ENCODE data around the gene MED28.
"Not testable (repeated sequence)": the region's sequence is repeated elsewhere in the genome, so short reads cannot be mapped to it uniquely, and the experiment has no call there.

The MED28 gene

GRCh38 chr4:17636696-17637622 is 22.5 kb downstream of the MED28 start:
- H3K27ac Mint-ChIP-seq = no peak overlapping the region
- H3K27me3 Mint-ChIP-seq = no peaks in the 10 kb centered on the region
- H3K9me3 Mint-ChIP-seq = no peaks in the 10 kb centered on the region
- peaks cover 24% of the 10 kb centered on the region for H3K36me3 Mint-ChIP-seq (ENCODE audit: low read depth)
- H3K4me3 Mint-ChIP-seq = no peak overlapping the region
- H3K4me1 Mint-ChIP-seq (ENCODE audit: low read depth) = no peaks in the 10 kb centered on the region

DNA sequence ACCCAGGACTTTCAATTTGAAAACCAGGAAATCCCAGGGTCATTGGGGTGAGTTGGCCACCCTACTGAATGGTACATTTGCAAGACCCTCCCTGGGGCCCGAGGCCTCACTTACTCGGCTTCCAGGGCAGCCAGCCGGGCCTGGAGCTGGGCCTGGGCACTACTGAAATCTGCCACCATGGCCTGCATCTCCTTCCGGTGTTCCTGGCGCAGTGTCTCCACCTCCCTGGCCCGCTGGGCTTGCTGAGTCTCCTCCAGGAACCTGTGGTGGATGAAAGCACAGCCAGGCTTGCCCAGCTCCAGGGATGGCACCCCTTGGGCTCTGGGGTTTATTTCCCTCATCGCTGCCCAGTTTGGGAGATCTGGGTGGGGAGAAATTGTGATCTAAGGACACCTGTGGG is 24.7 kb downstream of the MED28 start:
- H3K4me3 Mint-ChIP-seq = no peak overlapping the region
- H3K9me3 Mint-ChIP-seq = no peaks in the 10 kb centered on the region
- no peaks in the 10 kb centered on the region for H3K4me1 Mint-ChIP-seq (ENCODE audit: low read depth)
- H3K36me3 Mint-ChIP-seq (ENCODE audit: low read depth) = peaks cover 12% of the 10 kb centered on the region
- no peaks in the 10 kb centered on the region for H3K27me3 Mint-ChIP-seq
- no peak overlapping the region for H3K27ac Mint-ChIP-seq

- no peaks in the 10 kb centered on the region for H3K27me3 Mint-ChIP-seq
- no peak overlapping the region for H3K27ac Mint-ChIP-seq
- H3K9me3 Mint-ChIP-seq = no peaks in the 10 kb centered on the region
- peaks cover 5% of the 10 kb centered on the region for H3K36me3 Mint-ChIP-seq (ENCODE audit: low read depth)
- H3K4me1 Mint-ChIP-seq (ENCODE audit: low read depth) = no peaks in the 10 kb centered on the region
- H3K4me3 Mint-ChIP-seq = no peak overlapping the region
Observed at GRCh38 chr4:17642398-17642783, 27.9 kb downstream of the MED28 start.

GRCh38 chr4:17646693-17647092 is 32.3 kb downstream of the MED28 start:
- Mint-ChIP-seq H3K4me1 (ENCODE audit: low read depth) (peaks cover 11% of the 10 kb centered on the region), H3K27ac (no peak overlapping the region), H3K4me3 (no peak overlapping the region), H3K27me3 (no peaks in the 10 kb centered on the region), H3K36me3 (ENCODE audit: low read depth) (peaks cover 5% of the 10 kb centered on the region), H3K9me3 (no peaks in the 10 kb centered on the region)

DNA sequence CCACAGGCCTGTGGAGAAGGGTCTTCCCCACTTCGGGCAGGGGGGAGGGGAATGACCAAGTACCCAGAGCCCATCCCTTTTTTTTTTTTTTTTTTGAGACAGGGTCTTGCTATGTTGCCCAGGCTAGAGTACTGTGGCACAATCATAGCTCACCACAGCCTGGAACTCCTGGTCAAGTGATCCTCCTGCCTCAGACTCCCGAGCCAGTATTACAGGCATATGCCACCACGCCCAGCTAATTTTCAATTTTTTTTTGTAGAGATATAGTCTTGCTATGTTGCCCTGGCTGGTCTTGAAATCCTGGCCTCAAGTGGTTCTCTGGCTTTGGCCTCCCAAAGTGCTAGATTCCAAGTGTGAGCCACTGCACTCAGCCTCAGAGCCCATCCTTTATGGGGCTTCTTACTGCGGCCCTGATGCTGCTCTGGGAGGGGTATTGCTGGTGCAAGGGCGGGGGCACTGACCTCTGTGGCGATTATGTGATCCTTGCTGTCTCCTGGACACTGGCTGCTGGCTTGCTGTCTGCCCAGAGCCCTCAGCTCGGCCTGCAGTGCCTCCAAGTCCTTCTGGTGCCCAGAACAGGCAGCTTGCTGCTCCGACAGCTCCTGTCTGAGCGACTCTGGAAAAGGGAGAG is 32.9 kb downstream of the MED28 start:
- no peak overlapping the region for H3K27ac Mint-ChIP-seq
- H3K4me1 Mint-ChIP-seq (ENCODE audit: low read depth) = peaks cover 13% of the 10 kb centered on the region
- H3K27me3 Mint-ChIP-seq = no peaks in the 10 kb centered on the region
- H3K4me3 Mint-ChIP-seq = no peak overlapping the region
- H3K36me3 Mint-ChIP-seq (ENCODE audit: low read depth) = peaks cover 5% of the 10 kb centered on the region
- no peaks in the 10 kb centered on the region for H3K9me3 Mint-ChIP-seq

DNA sequence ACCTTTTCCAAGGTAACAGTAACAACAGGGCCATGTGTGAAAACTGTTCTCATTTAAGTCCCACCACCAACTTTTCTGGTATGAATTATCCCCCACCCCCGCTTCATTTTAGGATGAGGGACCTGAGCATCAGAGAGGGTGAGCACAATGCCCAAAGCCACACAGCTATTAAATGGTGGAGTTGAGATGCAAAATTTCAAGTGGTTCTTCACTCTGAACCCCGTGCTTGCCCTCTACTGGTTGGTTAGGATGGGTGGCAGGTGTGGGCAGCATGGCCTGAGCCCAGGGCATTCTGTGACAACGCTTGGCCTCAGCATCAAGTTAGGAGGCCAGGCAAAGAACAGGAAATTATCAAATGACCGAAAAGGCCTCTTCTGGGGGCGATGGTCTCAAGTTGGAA is 33.5 kb downstream of the MED28 start:
- Mint-ChIP-seq H3K4me1 (ENCODE audit: low read depth) (peaks cover 13% of the 10 kb centered on the region), H3K27ac (no peak overlapping the region), H3K36me3 (ENCODE audit: low read depth) (no peaks in the 10 kb centered on the region), H3K27me3 (no peaks in the 10 kb centered on the region), H3K4me3 (no peak overlapping the region), H3K9me3 (no peaks in the 10 kb centered on the region)

- H3K4me1 Mint-ChIP-seq (ENCODE audit: low read depth) = peaks cover 13% of the 10 kb centered on the region
- H3K36me3 Mint-ChIP-seq (ENCODE audit: low read depth) = no peaks in the 10 kb centered on the region
- H3K27me3 Mint-ChIP-seq = no peaks in the 10 kb centered on the region
- H3K4me3 Mint-ChIP-seq = no peak overlapping the region
- H3K9me3 Mint-ChIP-seq = no peaks in the 10 kb centered on the region
- H3K27ac Mint-ChIP-seq = no peak overlapping the region
Observed at GRCh38 chr4:17650406-17650805, 36.0 kb downstream of the MED28 start.

- Mint-ChIP-seq H3K4me3 (no peak overlapping the region), H3K27ac (no peak overlapping the region), H3K36me3 (ENCODE audit: low read depth) (no peaks in the 10 kb centered on the region), H3K9me3 (no peaks in the 10 kb centered on the region), H3K27me3 (no peaks in the 10 kb centered on the region), H3K4me1 (ENCODE audit: low read depth) (peaks cover 13% of the 10 kb centered on the region)
Observed at GRCh38 chr4:17654701-17655100, 40.3 kb downstream of the MED28 start.

GRCh38 chr4:17657090-17657489 is 42.6 kb downstream of the MED28 start:
- Mint-ChIP-seq H3K27me3 (no peaks in the 10 kb centered on the region), H3K4me1 (ENCODE audit: low read depth) (peaks cover 3% of the 10 kb centered on the region), H3K9me3 (no peaks in the 10 kb centered on the region), H3K27ac (no peak overlapping the region), H3K4me3 (no peak overlapping the region), H3K36me3 (ENCODE audit: low read depth) (no peaks in the 10 kb centered on the region)

GRCh38 chr4:17657849-17658248 is 43.4 kb downstream of the MED28 start:
- Mint-ChIP-seq H3K27ac (no peak overlapping the region), H3K4me3 (no peak overlapping the region), H3K27me3 (no peaks in the 10 kb centered on the region), H3K36me3 (ENCODE audit: low read depth) (no peaks in the 10 kb centered on the region), H3K9me3 (no peaks in the 10 kb centered on the region), H3K4me1 (ENCODE audit: low read depth) (peaks cover 3% of the 10 kb centered on the region)

DNA sequence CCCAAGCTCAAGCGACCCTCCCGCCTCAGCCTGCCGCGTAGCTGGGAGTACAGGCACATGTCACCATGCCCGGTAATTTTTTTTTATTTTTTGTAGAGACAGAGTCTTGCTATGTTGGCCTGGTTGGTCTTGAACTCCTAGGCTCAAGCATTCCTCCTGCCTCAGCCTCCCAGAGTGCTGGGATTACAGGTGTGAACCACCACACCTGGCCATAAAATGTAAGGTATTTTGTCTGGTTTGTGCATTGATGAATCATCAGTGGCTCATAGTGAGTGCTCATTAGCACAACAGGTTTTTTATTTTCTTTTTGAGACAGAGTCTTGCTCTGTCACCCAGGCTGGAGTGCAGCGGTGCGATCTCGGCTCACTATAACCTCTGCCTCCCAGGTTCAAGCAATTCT is 44.8 kb downstream of the MED28 start:
- not testable (repeated sequence) for H3K4me1 Mint-ChIP-seq (ENCODE audit: low read depth); H3K36me3 Mint-ChIP-seq (ENCODE audit: low read depth); H3K4me3 Mint-ChIP-seq; H3K27ac Mint-ChIP-seq; H3K9me3 Mint-ChIP-seq; H3K27me3 Mint-ChIP-seq

DNA sequence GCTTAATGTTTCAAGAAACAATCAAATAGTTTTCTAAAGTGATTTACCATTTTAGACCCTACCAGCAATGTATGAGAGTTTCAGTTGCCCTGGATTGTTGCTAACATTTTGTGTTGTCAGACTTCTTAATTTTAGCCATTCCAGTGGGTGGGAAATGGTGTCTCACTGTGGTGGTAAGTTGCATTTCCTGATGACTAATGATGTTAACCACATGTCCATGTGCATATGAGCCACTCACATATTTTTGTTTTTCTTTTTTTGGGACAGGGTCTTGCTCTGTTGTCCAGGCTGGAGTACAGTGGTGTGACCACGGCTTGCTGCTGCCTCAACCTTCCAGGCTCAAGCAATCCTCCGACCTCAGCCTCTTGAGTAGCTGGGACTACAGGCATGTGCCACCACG is 48.3 kb downstream of the MED28 start:
- H3K9me3 Mint-ChIP-seq = no peaks in the 10 kb centered on the region

DNA sequence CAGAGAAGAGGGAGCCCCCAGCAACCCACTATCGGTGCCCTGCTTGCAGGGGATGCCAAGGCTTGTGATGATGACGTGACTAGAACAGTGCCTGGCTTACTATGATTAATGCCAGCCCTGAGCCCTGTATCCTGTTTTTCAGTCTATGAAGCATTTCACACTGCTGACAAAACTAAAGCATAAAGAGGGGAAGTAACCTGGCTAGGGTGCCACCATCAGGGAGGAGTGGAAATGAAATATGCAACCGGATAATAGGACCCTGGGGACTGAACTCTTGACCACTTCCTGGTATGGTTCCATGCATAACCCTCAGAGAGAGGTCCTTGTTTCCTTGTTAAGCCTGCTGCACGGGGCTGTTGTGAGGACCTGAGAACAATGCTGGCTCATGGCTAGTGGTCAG is 50.3 kb downstream of the MED28 start:
- Mint-ChIP-seq H3K4me1 (ENCODE audit: low read depth) (peaks cover 16% of the 10 kb centered on the region), H3K4me3 (no peak overlapping the region), H3K9me3 (no peaks in the 10 kb centered on the region), H3K27me3 (no peaks in the 10 kb centered on the region), H3K36me3 (ENCODE audit: low read depth) (no peaks in the 10 kb centered on the region), H3K27ac (no peak overlapping the region)

More for the DNA sequence above, 48.3 kb downstream of the MED28 start:
- H3K4me1 Mint-ChIP-seq (ENCODE audit: low read depth) = peaks cover 16% of the 10 kb centered on the region
- no peak overlapping the region for H3K4me3 Mint-ChIP-seq
- H3K27me3 Mint-ChIP-seq = no peaks in the 10 kb centered on the region
- H3K36me3 Mint-ChIP-seq (ENCODE audit: low read depth) = no peaks in the 10 kb centered on the region
- H3K27ac Mint-ChIP-seq = no peak overlapping the region

GRCh38 chr4:17665346-17665745 is 50.9 kb downstream of the MED28 start:
- Mint-ChIP-seq H3K9me3 (no peaks in the 10 kb centered on the region), H3K27ac (no peak overlapping the region), H3K4me1 (ENCODE audit: low read depth) (peaks cover 16% of the 10 kb centered on the region), H3K4me3 (no peak overlapping the region), H3K36me3 (ENCODE audit: low read depth) (no peaks in the 10 kb centered on the region), H3K27me3 (no peaks in the 10 kb centered on the region)

GRCh38 chr4:17665852-17666251 is 51.4 kb downstream of the MED28 start:
- no peak overlapping the region for H3K4me3 Mint-ChIP-seq
- H3K4me1 Mint-ChIP-seq (ENCODE audit: low read depth) = peaks cover 16% of the 10 kb centered on the region
- no peaks in the 10 kb centered on the region for H3K36me3 Mint-ChIP-seq (ENCODE audit: low read depth)
- no peaks in the 10 kb centered on the region for H3K9me3 Mint-ChIP-seq
- H3K27me3 Mint-ChIP-seq = no peaks in the 10 kb centered on the region
- no peak overlapping the region for H3K27ac Mint-ChIP-seq

All from stimulated activated naive CD8-positive, alpha-beta T cell treated with anti-CD3 and anti-CD28 coated beads, Interleukin-15, Interleukin-2, amounts not matched to agents 100 ng/mL and 50 ng/mL, for 24 hours (primary cell).